ENCODE results near the gene ERC1.

DNA sequence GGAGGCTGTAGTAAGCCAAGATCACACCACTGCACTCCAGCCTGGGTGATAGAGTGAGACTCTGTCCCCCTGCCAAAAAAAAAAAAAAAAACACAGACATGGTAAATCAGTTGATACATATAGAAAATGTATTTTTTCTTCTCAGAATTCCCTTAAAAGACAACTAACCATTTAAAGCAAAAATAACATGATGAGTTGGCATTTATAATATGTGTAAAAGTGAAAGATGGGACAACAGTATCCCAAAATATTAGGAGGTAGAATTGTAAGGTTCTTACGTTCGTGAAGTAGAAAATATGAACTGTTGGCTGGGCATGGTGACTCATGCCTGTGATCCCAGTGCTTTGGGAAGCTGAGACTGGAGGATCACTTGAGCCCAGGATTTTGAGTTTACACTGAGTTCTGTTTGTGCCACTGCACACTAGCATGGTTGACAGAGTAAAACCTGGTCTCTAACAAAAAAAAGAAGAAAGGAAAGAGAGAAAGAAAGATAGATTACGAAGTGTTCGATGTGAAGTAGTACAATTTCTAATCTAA lies 306.7 kb downstream of the ERC1 start:
- TF ChIP-seq, protein P1, sequence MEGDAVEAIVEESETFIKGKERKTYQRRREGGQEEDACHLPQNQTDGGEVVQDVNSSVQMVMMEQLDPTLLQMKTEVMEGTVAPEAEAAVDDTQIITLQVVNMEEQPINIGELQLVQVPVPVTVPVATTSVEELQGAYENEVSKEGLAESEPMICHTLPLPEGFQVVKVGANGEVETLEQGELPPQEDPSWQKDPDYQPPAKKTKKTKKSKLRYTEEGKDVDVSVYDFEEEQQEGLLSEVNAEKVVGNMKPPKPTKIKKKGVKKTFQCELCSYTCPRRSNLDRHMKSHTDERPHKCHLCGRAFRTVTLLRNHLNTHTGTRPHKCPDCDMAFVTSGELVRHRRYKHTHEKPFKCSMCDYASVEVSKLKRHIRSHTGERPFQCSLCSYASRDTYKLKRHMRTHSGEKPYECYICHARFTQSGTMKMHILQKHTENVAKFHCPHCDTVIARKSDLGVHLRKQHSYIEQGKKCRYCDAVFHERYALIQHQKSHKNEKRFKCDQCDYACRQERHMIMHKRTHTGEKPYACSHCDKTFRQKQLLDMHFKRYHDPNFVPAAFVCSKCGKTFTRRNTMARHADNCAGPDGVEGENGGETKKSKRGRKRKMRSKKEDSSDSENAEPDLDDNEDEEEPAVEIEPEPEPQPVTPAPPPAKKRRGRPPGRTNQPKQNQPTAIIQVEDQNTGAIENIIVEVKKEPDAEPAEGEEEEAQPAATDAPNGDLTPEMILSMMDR (IDR thresholded peaks at IDR 0.05; ENCODE audit: low read length) = no peak
- no peak for TF ChIP-seq EZH2 (optimal IDR thresholded peaks at IDR 0.05; ENCODE audit: low read depth, low read length)

All from MM.1S (cell line).